Pancreas (tissue), 10 donors: ENCODE results near the gene GATA2. TPM values are rescaled to one million over a fixed set of nuclear protein-coding genes. Genes with fewer than 3 reads are reported as not detected.

Source experiments
- ATAC-seq, 4 donors: fragments of 200-7000 bp; cut with Tn5 transposase; one replicate each; pipeline versions ENCODE4 v1.8.0 to v1.9.1; 2020; ENCODE audit warnings: mild to moderate bottlenecking in 4 of 4, moderate library complexity in 4 of 4
- DNase-seq, 6 donors: peaks; one replicate each; pipeline ENCODE4 v3.0.0-alpha.2; 2020
- FAIRE-seq: peaks from 2 replicates; lab custom pipeline; 2012; peaks lifted over from hg19 to GRCh38; lab: Jason Lieb, UNC
- H3K27ac ChIP-seq, 4 donors: fragments of 200-600 bp; sonication (generic); 1 replicate in 3 of 4; 2 replicates in 1 of 4; pipeline versions ENCODE4 v1.5.0 to v1.8.0; 2020
- H3K27me3 ChIP-seq, 4 donors: fragments of 200-600 bp; one replicate each; pipeline ENCODE4 v1.8.0; 2021
- H3K36me3 ChIP-seq, 3 donors: fragments of 200-600 bp; sonication (generic) in 1 of 3; one replicate each; pipeline versions ENCODE4 v1.5.0 to v1.8.0; 2020 to 2021
- H3K4me1 ChIP-seq, 3 donors: fragments of 200-600 bp; one replicate each; pipeline ENCODE4 v1.8.0; 2021
- H3K4me3 ChIP-seq, 4 donors: fragments of 200-600 bp; sonication (generic) in 2 of 4; one replicate each; pipeline versions ENCODE4 v1.5.0 to v1.8.0; 2020 to 2021
- H3K9me3 ChIP-seq, 4 donors: fragments of 200-600 bp; one replicate each; pipeline ENCODE4 v1.8.0; 2021
- WGBS, 2 donors: extraction: QIAGEN DNeasy Blood & Tissue Kit; methylation state at CpG; one replicate each; pipeline ENCODE4 v1.1.7; 2013; 5-methylcytosine and 5-hydroxymethylcytosine counted together
- intact Hi-C, 3 donors: fragments of 100-400 bp; cut with DNase I; formaldehyde crosslinking; loops; one replicate each; pipeline versions ENCODE4 v1.11.1 to v1.14.2; 2022
- polyA plus RNA-seq, 2 donors: library from polyadenylated mRNA; stranded (reverse); fragments of 200-250 nt; gene quantifications; one replicate each; pipeline ENCODE4 v1.2.3, GENCODE V29; 2013
- total RNA-seq, 6 donors: library from RNA; stranded (reverse); fragmentation: NEBNext Ultra II Directional in 4 of 6; extraction: Animal tissue kit (Norgen Biotek cat#: 25700) in 4 of 6; gene quantifications; one replicate each; pipeline versions ENCODE4 v1.2.1 to v1.2.4, GENCODE V29; 2021 to 2023
- TF ChIP-seq, protein P1 (sequence below), 4 donors: fragments of 200-600 bp; sonication (generic) in 3 of 4; IDR thresholded peaks; one replicate each; pipeline versions ENCODE4 v1.5.0 to v1.8.0; 2021; ENCODE audit warnings: antibody characterized with exemption in 4 of 4
- donor health status: healthy with polysubstance abuse.
- donor health status: DM: no; HTN: no; CAD: no; lungs with moderate emphysema.
- donor health status: DM: no; HTN: no; CAD: no.
- donor health status: control.
- donor health status: control.
- donor health status: Bipolar disorder and iron deficiency.
- donor health status: DM: yes; HTN: yes; CAD: no.
- donor health status: DM: no; HTN: no; CAD: no.
- donor health status: DM: no; HTN: no; CAD: no.
- donor health status: DM: yes; HTN: yes; CAD: no.

GATA2 gene
- total and polyA plus RNA-seq, 8 donors: 6.2 to 17.1 (median 11.1) TPM

DNA sequence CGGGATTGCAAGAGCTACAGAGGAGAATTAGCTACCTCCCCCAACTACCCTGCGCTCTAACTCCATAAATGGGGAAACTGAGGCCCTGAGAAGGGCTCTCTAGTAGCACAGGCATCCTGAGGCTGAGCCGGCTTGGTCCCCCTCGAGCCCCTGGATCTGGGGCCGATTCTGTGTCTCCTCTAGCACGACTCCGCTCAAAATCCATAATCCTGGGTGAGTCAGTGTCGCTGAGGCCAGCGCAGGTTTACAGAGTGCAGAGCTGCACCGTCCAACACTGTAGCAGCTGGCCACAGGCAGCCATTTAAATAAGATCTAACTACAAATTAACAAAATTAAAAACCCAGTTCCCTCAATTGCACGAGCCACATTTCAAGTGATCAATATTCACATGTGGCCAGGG, 10.8 kb downstream of the GATA2 start:
- DNase-seq (no peak), ATAC-seq (no peak), FAIRE-seq (no peak)
- TF ChIP-seq, protein P1, sequence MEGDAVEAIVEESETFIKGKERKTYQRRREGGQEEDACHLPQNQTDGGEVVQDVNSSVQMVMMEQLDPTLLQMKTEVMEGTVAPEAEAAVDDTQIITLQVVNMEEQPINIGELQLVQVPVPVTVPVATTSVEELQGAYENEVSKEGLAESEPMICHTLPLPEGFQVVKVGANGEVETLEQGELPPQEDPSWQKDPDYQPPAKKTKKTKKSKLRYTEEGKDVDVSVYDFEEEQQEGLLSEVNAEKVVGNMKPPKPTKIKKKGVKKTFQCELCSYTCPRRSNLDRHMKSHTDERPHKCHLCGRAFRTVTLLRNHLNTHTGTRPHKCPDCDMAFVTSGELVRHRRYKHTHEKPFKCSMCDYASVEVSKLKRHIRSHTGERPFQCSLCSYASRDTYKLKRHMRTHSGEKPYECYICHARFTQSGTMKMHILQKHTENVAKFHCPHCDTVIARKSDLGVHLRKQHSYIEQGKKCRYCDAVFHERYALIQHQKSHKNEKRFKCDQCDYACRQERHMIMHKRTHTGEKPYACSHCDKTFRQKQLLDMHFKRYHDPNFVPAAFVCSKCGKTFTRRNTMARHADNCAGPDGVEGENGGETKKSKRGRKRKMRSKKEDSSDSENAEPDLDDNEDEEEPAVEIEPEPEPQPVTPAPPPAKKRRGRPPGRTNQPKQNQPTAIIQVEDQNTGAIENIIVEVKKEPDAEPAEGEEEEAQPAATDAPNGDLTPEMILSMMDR (IDR thresholded peaks at IDR 0.05): no peak
- no peak overlapping the region for H3K4me3 ChIP-seq
- no peak overlapping the region for H3K27ac ChIP-seq
- no peaks in the 10 kb centered on the region for H3K36me3 ChIP-seq
- intact Hi-C loops: no loop called here
- H3K4me1 ChIP-seq: peaks cover 0 to under 1% (median 0%) of the 10 kb centered on the region in 3 donors
- WGBS, 2 donors: 63 to 69% methylated on average over 11 of the region's 11 CpGs
- no peaks in the 10 kb centered on the region for H3K27me3 ChIP-seq
- no peaks in the 10 kb centered on the region for H3K9me3 ChIP-seq

DNA sequence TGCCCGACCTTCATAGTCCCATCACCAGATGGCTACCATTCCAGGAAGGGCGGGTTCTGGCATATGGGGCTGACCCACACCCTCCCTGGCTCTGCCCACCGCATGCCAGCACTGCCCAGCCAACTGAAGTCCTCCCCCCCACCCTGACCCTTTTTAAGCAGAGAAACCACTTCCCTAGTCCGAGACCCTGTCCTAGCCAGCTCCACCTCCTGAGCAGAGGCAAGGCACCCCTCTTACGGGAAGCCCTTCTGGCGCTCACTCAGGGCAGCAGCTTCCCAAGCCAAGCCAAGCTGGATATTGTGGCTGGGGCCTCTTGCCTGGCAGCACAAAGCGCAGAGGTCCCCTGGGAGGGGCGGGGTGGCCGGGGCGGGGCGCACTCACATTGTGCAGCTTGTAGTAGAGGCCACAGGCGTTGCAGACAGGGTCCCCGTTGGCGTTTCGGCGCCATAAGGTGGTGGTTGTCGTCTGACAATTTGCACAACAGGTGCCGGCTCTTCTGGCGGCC, 11.5 kb downstream of the GATA2 start:
- DNase-seq (no peak), FAIRE-seq (no peak), ATAC-seq (no peak)
- Histone ChIP-seq H3K27ac (no peak overlapping the region), H3K36me3 (no peaks in the 10 kb centered on the region), H3K27me3 (no peaks in the 10 kb centered on the region), H3K4me3 (no peak overlapping the region), H3K4me1 (no peaks in the 10 kb centered on the region), H3K9me3 (no peaks in the 10 kb centered on the region)
- intact Hi-C loops: no loop called here
- 54 to 62% methylated on average over 19 of the region's 19 CpGs for WGBS, 2 donors
- TF ChIP-seq, protein P1 (IDR thresholded peaks at IDR 0.05): no peak

DNA sequence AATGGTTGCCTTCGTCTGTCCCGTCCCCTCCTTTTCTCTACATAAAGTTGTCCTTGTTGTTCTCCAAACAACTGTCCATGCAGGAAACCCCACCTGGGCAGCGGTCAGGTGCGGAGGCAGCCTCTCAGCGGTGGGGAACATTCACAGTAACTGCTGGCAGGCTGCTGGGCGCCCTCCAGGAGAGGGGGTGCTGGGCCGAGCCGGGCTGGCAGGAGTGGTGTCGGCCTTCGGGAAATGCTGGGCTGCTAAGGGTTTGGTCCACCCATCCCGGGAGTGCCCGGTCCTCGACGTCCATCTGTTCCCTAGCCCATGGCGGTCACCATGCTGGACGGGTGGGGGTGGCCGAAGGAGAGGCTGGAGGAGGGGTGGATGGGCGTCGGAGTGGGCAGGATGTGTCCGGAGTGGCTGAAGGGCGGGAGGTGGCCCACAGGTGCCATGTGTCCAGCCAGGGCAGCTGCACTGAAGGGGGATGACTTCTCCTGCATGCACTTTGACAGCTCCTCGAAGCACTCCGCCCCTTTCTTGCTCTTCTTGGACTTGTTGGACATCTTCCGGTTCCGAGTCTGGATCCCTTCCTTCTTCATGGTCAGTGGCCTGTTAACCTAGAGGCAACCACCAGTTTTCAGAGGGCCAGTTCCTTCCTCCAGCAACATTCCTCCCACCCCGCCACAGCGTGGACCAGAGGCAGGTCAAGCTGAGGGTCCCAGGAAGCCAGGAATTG, 12.1 kb downstream of the GATA2 start:
- no peak for FAIRE-seq
- no peaks in the 10 kb centered on the region for H3K27me3 ChIP-seq

DNA sequence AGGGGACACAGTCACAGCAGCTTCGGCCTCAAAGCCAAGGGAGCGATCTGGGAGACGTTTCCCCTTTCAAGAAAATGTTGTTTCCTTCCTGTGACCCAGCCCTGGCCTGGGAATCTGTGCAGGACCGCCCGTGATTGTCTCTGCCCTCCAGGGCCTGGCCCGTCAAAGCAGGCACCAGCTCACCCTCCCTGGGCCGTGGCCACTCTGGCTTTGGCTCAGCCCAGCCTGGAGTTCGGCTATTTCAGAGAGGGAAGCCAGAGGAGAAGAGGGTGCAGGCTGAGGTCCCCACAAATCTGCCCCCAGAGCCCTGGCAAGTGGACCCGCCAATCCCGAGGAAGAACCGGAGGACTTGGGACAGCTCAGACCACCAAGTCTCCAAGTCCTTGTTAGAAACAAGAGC, 12.7 kb downstream of the GATA2 start:
- intact Hi-C loops: no loop called here
- no peaks in the 10 kb centered on the region for H3K9me3 ChIP-seq
- no peak overlapping the region for H3K4me3 ChIP-seq
- peak in 1 of 6 donors; percentile 43 for DNase-seq
- no peak for ATAC-seq
- no peaks in the 10 kb centered on the region for H3K4me1 ChIP-seq
- H3K27me3 ChIP-seq: no peaks in the 10 kb centered on the region
- no peaks in the 10 kb centered on the region for H3K36me3 ChIP-seq
- TF ChIP-seq, protein P1 (IDR thresholded peaks at IDR 0.05): no peak
- no peak for FAIRE-seq
- no peak overlapping the region for H3K27ac ChIP-seq
- 73 to 82% methylated on average over 11 of the region's 11 CpGs for WGBS, 2 donors

More for the DNA sequence above, 12.1 kb downstream of the GATA2 start:
- DNase-seq: peak in 1 of 6 donors; percentile 55
- no peak overlapping the region for H3K27ac ChIP-seq
- no peak overlapping the region for H3K4me3 ChIP-seq
- TF ChIP-seq, protein P1 (IDR thresholded peaks at IDR 0.05): no peak
- intact Hi-C loops: no loop called here
- WGBS, 2 donors: 70 to 77% methylated on average over 27 of the region's 27 CpGs
- ATAC-seq: no peak
- no peaks in the 10 kb centered on the region for H3K4me1 ChIP-seq
- H3K36me3 ChIP-seq: no peaks in the 10 kb centered on the region
- no peaks in the 10 kb centered on the region for H3K9me3 ChIP-seq

DNA sequence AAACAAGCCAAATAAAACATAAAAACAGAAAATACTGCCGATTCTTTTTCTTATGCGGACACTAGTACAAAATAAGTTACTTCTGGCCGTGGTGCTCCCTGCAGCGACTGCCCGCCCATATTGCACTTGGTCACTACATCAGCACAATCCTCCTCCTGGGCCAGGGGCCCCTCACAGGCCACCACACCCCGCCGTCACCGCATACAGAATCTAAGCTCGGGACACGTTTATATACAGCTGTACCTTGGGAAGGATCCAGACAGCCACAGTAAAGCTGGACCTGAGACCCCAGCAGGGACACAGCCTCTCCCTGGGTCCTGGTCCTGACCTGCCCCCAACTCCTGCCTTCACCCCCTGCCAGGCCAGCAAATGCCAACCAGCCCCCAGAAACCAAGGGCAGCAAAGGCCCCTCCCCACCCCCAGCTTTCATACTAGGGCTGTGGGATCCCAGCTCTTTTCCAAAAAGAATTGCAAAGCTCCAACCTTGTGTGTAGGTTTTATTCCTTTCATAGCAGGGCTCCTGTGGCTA, 13.4 kb downstream of the GATA2 start:
- no peak for FAIRE-seq
- Histone ChIP-seq H3K27me3 (no peaks in the 10 kb centered on the region), H3K36me3 (no peaks in the 10 kb centered on the region), H3K4me1 (no peaks in the 10 kb centered on the region), H3K4me3 (no peak overlapping the region), H3K9me3 (no peaks in the 10 kb centered on the region), H3K27ac (no peak overlapping the region)
- TF ChIP-seq, protein P1 (IDR thresholded peaks at IDR 0.05): no peak
- ATAC-seq: no peak
- intact Hi-C loops: no loop called here
- peak in 1 of 6 donors; percentile 26 for DNase-seq
- 84 to 86% methylated on average over 10 of the region's 10 CpGs for WGBS, 2 donors
